ENCODE data around the gene KRTAP4-2.
"Not testable (repeated sequence)": the region's sequence is repeated elsewhere in the genome, so short reads cannot be mapped to it uniquely, and the experiment has no call there.

Gene KRTAP4-2

DNA sequence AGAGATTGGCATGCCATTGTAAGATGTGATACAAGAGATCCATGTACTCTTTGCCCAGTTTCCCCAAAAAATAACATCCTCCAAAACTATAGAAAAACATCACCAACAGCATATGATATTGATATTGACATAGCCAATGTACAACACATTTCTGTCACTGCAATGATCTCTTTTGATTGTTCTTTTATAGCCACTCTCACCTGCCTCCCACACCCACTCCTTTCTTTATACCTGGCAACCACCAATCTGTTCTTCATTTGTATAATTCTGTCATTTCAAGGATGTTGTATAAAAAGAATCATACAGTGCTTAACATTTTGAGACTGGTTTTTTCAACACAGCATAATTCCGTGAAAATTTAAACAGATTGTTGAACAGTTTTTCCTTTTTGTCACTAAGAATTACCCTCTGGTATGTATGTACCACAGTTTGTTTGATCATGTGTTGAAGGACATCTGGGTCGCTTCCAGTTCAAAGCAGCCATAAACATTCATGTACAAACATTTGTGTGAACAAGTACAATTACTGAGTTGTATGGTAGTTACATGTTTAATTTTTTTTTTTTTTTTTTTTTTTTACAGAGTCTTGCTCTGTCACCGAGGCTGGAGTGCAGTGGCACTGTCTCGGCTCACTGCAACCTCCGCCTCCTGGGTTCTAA lies 21.5 kb upstream of the KRTAP4-2 start:
- DNase-seq (ENCODE audit: low read depth): peak; percentile 45
- H3K4me3 ChIP-seq (ENCODE audit: low read depth, low read length): no peak overlapping the region
- TF ChIP-seq, protein P1, sequence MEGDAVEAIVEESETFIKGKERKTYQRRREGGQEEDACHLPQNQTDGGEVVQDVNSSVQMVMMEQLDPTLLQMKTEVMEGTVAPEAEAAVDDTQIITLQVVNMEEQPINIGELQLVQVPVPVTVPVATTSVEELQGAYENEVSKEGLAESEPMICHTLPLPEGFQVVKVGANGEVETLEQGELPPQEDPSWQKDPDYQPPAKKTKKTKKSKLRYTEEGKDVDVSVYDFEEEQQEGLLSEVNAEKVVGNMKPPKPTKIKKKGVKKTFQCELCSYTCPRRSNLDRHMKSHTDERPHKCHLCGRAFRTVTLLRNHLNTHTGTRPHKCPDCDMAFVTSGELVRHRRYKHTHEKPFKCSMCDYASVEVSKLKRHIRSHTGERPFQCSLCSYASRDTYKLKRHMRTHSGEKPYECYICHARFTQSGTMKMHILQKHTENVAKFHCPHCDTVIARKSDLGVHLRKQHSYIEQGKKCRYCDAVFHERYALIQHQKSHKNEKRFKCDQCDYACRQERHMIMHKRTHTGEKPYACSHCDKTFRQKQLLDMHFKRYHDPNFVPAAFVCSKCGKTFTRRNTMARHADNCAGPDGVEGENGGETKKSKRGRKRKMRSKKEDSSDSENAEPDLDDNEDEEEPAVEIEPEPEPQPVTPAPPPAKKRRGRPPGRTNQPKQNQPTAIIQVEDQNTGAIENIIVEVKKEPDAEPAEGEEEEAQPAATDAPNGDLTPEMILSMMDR (IDR thresholded peaks at IDR 0.05; ENCODE audit: control insufficient read depth, extremely low read depth, insufficient read depth): no peak

DNA sequence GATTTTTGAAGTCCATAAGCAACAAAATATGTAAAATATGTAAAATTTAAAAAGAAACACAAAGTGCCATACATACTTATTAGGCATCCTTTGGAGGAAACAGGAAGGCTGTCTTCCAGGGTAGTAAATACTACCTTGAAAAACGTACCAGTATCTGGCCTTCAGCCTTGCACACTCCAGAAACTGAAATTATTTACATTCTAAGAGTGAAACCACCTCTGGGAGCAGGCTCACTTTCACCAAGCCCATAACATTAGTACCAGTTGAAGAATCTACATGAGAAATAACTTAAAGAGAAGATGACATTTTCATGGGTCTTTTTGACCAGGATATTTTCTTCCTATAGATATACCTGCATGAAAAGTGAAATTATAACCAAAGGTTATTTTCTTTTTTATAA lies 18.0 kb upstream of the KRTAP4-2 start:
- no peak for DNase-seq (ENCODE audit: low read depth)
- no peak overlapping the region for H3K4me3 ChIP-seq (ENCODE audit: low read depth, low read length)
- TF ChIP-seq, protein P1 (IDR thresholded peaks at IDR 0.05; ENCODE audit: control insufficient read depth, extremely low read depth, insufficient read depth): no peak

DNA sequence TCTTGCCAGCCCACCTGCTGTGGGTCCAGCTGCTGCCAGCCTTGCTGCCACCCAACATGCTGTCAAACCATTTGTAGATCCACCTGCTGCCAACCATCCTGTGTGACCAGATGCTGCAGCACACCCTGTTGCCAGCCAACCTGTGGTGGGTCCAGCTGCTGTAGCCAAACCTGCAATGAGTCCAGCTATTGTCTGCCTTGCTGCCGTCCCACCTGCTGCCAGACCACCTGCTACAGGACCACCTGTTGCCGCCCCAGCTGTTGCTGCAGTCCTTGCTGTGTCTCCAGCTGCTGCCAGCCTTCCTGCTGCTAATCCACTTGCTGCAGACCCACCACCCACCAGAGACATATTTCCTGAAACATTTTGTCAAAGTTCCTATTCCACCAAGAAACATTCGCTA lies 12.3 kb upstream of the KRTAP4-2 start:
- no peak for DNase-seq (ENCODE audit: low read depth)
- no peak overlapping the region for H3K4me3 ChIP-seq (ENCODE audit: low read depth, low read length)
- TF ChIP-seq, protein P1 (IDR thresholded peaks at IDR 0.05; ENCODE audit: control insufficient read depth, extremely low read depth, insufficient read depth): no peak

DNA sequence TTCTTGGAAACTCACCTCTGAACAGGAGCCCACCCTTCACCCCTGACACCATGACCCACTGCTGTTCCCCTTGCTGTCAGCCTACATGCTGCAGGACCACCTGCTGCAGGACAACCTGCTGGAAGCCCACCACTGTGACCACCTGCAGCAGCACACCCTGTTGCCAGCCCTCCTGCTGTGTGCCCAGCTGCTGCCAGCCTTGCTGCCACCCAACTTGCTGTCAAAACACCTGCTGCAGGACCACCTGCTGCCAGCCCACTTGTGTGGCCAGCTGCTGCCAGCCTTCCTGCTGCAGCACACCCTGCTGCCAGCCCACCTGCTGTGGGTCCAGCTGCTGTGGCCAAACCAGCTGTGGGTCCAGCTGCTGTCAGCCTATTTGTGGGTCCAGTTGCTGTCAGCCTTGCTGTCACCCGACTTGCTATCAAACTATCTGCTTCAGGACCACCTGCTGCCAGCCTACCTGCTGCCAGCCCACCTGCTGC lies 11.9 kb upstream of the KRTAP4-2 start, which contains the start of gene KRTAP9-1:
Gene KRTAP9-1 (plus strand): TSS at position 51 of the 482 bp plus-strand sequence. CDS start 0 bp downstream, at position 51.
- H3K4me3 ChIP-seq (ENCODE audit: low read depth, low read length); DNase-seq (ENCODE audit: low read depth): not testable (repeated sequence)

DNA sequence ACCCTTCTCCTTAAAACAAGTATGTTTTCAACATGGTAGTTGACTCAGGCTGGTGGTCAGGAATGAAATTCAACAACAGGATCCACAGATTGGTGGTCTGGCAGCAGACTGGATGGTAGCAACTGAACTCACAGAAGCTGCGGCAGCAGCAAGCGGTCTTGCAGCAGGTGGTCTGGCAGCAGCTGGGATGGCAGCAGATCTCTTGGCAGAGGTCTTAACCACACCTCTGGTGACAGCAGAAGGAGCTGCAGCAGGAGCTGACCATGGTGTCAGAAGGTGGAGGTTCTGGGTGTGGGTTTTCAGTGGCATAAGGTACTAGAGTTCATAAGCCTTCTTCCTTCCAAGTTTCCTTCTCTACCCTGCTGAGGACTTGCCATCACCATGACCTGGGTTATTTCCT lies 8.9 kb upstream of the KRTAP4-2 start:
- TF ChIP-seq, protein P1 (IDR thresholded peaks at IDR 0.05; ENCODE audit: control insufficient read depth, extremely low read depth, insufficient read depth): no peak
- DNase-seq (ENCODE audit: low read depth): no peak

DNA sequence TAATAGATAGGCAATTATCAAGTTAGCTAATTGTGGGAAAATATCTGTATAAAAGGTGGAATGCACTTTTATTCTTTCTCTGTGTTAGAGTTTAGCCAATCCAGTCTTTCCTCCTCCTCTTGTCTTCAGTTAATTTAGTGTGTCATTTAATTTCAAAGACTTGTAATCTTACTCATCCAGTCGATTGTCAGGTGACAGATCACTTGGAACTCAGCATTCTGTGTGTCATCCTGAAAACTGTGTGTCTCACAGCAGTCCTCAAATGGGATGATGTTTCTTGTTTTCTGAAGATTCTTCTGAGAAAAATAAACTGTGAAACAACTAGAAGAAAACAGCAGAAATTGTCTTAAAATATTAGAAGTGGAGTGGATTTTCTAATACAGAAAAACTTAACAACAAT lies 7.0 kb upstream of the KRTAP4-2 start:
- TF ChIP-seq, protein P1 (IDR thresholded peaks at IDR 0.05; ENCODE audit: control insufficient read depth, extremely low read depth, insufficient read depth): no peak
- DNase-seq (ENCODE audit: low read depth): no peak
- no peak overlapping the region for H3K4me3 ChIP-seq (ENCODE audit: low read depth, low read length)

More for the DNA sequence above, 8.9 kb upstream of the KRTAP4-2 start:
- no peak overlapping the region for H3K4me3 ChIP-seq (ENCODE audit: low read depth, low read length)

DNA sequence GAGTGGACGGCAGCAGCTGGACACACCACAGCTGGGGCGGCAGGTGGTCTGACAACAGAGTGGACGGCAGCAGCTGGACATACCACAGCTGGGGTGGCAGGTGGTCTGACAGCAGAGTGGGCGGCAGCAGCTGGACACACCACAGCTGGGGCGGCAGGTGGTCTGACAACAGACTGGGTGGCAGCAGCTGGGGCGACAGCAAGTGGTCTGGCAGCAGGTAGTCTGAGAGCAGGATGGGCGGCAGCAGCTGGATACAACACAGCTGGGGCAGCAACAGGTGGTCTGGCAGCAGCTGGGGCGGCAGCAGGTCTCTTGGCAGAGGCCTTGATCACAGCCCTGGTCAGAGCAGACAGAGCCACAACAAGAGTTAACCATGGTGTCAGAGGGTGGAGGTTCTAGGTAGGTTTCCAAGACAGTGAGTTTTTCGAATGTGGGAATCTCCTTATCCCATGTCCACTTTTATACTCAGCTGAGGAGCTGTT lies 6.5 kb upstream of the KRTAP4-2 start, which contains the start of gene KRTAP4-1:
Gene KRTAP4-1 (minus strand): TSS at position 432 of the 482 bp plus-strand sequence. CDS start 57 bp downstream, at position 375.
- TF ChIP-seq, protein P1 (IDR thresholded peaks at IDR 0.05; ENCODE audit: control insufficient read depth, extremely low read depth, insufficient read depth): no peak
- H3K4me3 ChIP-seq (ENCODE audit: low read depth, low read length): no peak within 1 kb of the TSS
- no peak for DNase-seq (ENCODE audit: low read depth)
